GM18505 (cell line): Measurements from ENCODE around the gene SETD3.

Experiments used
- ATAC-seq: cut with Tn5 transposase; IDR thresholded peaks from one replicate; pipeline ENCODE4 v1.9.1; 2021; ENCODE audit not compliant: unreplicated experiment
- POLR2A ChIP-seq: IDR thresholded peaks from 4 replicates; pipeline ENCODE4 v1.6.1; 2011; ENCODE audit warnings: borderline replicate concordance; ENCODE audit not compliant: insufficient read depth, insufficient read length; ENCODE audit errors: extremely low read depth

Gene SETD3

DNA sequence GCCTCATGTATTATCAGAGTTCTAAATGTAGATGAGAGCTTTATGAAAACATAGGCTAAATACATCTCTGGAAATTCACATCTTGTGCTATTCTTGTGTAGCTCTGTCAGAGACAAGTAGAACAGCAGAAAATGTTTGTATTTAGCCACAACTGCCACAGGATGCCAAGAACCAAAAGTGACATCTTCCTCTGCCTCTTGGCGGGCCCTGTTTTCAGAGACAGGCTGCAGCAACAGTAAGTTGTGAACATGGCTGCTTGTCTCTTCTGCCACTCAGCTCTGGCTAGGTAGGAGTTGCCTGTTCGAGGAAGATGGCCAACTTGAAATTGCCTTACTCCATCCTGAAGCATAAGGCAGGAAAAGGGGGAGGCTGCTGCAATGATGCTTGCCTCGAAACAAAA, 30.4 kb downstream of the SETD3 start:
- no peak for ATAC-seq
- TF ChIP-seq POLR2A: no peak

DNA sequence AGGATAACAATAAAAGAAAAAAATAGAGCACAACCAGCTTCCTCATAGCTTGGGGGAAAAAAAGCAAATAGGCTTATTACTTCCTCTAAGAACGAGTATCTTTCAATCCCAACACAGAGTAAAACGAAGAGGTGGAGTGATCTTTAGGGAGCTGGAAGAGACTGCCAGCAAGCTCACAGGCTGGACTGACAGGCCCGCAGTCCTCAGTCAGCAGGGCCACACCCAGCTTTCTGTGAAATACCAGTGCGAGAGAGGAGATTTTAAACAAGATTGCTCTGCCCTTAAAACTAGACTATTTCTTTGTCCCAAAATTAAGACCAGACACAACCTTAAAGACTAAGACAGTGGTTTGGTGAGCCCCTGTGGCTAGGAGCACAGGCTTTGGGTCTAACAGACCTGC, 32.9 kb downstream of the SETD3 start:
- TF ChIP-seq POLR2A: no peak
- no peak for ATAC-seq

DNA sequence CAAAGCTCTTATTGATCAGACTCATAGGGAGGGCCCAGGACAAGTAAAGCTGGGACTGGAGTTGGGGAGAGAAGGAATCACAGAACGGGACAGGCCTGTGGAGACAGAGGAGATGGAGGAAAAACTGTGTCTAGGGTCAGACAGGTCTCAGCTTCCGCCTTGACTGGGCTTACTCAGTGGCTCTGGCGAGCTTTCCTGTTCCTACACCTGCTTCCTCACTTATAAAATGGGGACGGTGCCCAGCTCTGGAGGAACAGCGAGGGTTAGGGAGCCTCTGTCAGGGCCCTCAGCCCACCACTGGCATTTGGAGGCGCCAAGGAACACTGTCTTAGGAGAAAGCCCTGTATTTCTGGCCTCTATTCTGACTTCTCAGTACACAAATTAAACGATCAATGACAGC, 34.7 kb downstream of the SETD3 start:
- no peak for ATAC-seq
- TF ChIP-seq POLR2A: no peak

DNA sequence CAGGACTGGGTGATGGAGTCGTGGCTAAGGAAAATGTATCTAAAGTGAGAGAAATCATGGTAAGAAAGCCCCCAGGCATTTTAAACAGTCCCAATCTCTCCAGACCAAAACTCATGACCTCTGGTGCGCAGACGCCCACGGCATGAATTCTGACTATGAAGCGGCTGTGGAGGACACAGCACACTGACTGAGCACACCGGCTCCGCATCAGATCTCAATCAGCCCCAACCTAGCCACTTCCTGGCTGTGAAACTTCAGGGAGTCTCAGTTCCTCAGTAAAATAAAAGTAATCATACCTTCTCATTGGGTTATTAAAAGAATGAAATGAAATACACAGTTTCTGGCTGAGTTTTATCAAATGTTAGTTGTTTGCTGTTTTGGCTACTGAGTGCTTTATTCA, 38.7 kb downstream of the SETD3 start:
- no peak for TF ChIP-seq POLR2A
- no peak for ATAC-seq

DNA sequence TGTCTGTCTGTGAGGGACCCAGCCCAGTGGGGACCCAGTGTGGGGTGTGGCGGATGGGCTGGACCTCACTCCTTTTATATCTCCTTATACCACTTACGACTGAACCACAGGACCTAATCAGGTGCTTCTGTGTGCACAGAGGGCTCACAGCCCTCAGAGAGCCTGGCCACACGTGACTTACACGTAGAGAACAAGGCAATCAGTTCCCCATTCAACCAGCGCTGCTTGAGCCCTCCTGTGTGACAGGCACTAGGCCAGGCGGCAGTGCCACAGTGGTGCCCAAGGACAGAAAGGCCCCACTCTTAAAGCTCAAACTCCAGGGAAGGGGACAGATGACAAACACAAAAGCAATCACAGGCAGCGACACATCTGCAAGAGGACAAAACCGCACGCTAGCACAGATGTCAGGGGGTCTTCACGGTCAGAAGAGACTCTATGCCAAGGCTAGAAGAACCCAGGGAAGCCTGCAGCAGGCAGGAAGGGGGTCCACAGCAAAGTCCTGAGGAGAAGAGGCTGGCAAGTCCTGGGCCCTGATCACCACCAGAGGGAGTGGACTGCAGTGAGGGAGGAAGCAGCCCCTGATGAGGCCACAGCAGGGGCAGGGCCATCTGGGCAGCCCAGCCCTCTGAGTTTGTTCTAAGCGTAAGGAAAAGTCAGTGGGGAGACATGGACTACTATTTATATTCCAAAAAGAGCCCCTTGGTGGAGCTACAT, 39.3 kb downstream of the SETD3 start:
- ATAC-seq: no peak

DNA sequence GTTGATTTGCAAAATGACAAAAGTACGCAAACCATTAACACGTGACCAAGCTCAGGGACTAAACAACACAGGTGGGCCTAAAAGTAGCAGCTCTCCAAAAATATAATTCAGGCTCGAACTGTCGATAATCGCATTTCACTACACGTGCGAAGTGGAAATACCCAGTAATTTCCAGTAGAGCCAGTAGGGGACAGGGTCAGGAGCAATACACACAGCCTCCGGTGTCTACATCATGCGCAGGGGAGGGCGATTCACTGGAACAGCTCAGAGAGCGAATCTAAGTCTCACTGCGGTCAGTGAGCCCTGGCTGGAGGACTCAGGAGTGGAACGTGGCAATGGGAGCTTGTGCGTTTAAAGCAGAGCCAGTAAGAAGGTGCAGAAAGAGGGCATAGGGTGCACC, 40.4 kb downstream of the SETD3 start:
- TF ChIP-seq POLR2A: no peak
- ATAC-seq: no peak

More for the DNA sequence above, 39.3 kb downstream of the SETD3 start:
- no peak for TF ChIP-seq POLR2A

DNA sequence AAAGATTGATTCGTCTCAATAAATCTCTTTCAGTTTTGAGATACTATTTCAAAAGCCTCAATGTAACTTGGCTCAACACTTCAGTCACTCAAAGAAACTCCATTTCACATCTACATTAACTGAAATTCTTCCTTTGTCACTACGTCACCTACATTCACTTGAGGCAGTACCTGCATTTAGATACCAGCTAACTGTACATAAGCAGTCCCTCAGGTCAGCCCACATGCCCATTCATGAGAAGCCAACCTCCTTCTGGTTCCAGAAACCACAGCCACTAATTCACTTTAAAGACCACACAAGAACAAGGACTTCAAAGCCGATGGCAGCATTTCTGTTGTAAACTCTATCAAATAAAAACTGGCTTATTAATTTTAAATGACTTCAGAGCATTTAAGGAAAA, 43.0 kb downstream of the SETD3 start:
- no peak for ATAC-seq
- TF ChIP-seq POLR2A: no peak

DNA sequence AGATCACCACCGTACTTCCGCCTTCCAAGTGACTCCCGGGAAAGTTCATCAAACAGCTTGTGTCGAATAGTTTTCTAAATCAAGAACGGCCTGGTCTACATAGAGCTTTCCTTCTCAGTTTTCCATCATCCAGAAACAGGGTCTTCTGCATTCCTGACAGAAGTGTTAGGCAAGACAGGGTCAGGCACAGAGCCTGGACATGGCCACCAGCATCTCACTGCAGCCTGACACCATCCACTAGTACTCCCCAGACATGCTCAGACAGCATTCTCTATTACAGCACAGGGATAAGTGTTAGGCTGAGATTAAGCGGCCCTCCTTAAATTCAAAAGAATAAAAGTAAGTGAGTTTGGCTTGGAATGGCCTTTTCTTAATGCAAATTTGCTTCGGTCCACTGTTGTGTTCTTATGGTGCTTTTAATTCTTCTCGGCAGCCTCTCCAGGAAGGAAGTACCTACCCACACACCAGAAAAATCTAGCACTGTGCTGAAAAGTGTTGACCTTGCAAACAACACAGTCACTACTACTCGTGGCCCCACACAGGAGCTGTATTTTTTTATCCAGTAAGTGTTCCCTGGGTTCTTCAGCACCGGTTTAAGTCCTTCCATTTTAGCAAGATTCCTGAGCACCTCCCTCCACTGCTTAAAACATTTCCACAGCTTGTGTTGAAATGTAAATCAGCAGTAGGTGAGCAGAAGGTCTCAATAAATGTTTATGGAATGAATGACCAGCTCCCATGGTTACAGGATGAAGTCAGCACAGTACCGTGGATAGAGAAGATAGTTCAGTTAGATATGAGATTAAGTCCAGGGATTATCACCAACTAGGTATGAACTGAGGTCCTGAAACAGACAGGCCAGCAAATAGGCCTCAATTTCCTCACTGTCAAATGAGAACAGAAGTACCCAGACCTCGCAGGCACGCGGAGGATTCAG, 44.1 kb downstream of the SETD3 start:
- no peak for TF ChIP-seq POLR2A
- no peak for ATAC-seq

DNA sequence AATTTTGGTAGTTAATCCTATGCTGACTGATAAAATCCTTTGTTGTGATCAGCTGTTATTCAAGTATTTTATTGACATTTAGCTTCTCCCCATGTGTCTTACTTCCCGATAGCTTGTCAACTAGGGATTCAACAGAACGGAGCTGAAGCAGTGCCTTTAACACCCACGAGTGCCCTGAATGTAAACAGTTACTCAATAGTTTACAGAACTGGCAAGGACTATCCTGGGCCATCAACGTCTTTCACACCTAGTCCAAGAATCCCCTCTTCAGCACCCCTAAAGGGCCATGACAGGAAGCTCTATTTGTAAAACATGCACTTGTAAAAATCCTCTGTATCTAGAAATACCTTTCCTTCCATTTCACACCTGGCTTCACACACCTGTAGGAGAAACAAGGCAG, 45.3 kb downstream of the SETD3 start:
- no peak for ATAC-seq
- TF ChIP-seq POLR2A: no peak

DNA sequence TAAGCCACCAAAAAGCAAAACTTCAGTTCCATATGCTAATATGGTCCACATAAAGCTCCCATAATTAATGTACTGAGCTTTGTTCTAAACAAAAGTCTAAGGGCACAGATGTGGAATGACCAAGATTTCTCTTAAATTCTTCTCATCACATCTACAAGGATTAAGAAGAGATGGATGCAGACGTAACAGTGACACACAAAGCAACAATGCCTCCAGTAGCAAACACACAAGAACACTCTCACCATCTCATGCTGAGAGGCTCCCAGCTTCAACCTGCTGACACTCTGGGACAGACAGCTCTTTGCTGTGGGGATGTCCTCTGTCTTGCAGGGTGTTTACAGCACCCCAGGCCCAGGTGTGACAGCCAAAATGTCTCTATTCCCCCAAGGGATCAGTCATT, 48.2 kb downstream of the SETD3 start:
- TF ChIP-seq POLR2A: no peak

DNA sequence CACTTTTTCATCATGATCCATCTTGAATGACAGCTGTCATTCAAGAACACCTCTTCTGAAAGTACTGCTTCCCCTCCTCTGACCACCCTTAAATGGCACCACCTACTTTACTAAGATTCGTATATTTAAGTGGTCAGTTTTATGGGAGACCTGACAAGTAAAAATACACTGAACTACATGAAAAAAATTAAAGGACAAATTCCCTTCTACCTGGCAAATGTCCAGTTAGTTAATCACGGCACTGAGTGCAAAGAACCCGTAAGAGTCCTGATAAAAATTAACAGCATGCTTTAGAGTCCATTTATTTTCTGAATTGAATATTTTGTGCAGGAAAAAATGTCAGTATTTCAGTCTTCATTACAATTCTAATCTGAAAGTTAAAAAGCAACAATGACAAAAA, 48.7 kb downstream of the SETD3 start:
- ATAC-seq: no peak
- no peak for TF ChIP-seq POLR2A

More for the DNA sequence above, 48.2 kb downstream of the SETD3 start:
- ATAC-seq: no peak

DNA sequence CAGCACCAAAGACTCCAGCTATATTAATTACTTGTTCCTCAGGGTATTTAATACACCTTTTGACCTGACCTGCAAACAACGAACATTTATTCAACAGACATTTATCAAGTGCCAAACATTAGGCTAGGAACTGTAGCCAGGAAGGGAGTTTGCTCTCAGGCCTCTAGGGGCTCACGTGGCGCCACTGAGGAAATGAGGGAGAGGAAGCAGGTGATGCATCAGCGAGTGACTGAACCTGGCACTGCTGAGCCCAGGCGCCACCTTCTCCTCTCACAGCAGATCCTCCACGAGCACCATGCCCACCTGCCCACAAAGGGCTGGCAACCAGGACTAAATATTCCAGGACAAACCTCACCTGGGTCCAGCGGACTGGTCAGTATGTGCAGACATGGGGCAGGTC, 50.2 kb downstream of the SETD3 start:
- ATAC-seq: no peak
- no peak for TF ChIP-seq POLR2A

DNA sequence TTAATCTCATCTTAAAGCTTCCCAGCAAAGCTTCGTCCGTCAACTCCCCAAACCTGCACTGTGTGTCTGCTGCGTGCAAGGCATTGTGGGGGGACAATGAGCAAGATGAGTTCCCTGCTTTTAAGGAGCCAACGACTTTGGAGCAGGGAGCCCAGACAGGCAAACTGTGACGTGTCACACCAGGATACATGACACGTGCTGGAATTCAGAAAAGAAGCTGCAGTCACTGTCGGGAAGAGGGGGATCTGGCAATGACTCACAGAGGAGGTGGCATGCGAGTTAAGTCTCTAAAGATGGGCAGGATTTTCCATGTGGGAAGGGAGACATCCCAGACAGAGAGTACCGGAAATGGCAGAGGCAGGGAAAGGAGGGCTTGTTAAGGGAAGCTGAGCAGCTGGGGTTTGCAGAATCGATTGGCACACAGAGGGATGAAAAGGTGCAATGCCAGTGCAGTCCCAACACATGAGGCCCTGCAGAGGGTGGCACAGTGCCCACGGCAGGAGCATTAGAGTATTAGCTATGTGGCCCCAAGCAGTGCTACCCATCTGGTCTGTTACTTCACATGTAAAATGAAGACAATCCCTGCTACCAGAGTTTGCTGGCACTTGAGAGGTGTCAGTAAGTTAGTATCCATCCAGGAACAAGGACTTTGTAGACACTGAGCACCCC, 52.9 kb downstream of the SETD3 start:
- no peak for ATAC-seq
- no peak for TF ChIP-seq POLR2A
